ENCODE data around the gene CPN1. TPM values are rescaled to one million over a fixed set of nuclear protein-coding genes. Genes with fewer than 3 reads are reported as not detected.

The CPN1 gene
- total and polyA plus RNA-seq, 10 of the 15 experiments (the other 5 are each of a cell fraction or from before 2014, with no cell fraction given) = 0.03 to 0.10 TPM; not detected in 8

- RAD21 ChIA-PET (ENCODE audit: unreplicated experiment) = interaction anchor here (0.7 kb wide), 1 partner anchor 34 kb away, joined by 3 read pairs; no protein-coding TSS in a partner anchor
- Histone ChIP-seq H3K9ac (ENCODE audit: control insufficient read depth, insufficient read depth, low read length) (no peak overlapping the region), H4K20me1 (ENCODE audit: control insufficient read depth, insufficient read depth) (no peaks in the 10 kb centered on the region), H3K4me1 (ENCODE audit: control insufficient read depth, insufficient read depth, low read length) (peaks cover 43% of the 10 kb centered on the region), H3K27ac (ENCODE audit: control insufficient read depth, insufficient read depth) (no peak overlapping the region), H3K9me3 (replicated peaks; ENCODE audit: control insufficient read depth, insufficient read depth, low read length) (no peaks in the 10 kb centered on the region), H3K27me3 (replicated peaks in 1 of 2; ENCODE audit: control insufficient read depth in 2 of 2, insufficient read depth in 2 of 2, low read length in 1 of 2) (no peaks in the 10 kb centered on the region), H3K4me3 (no peak overlapping the region), H2AFZ (ENCODE audit: control insufficient read depth, low read depth, low read length) (no peak overlapping the region), H3K36me3 (ENCODE audit: control insufficient read depth in 2 of 2, insufficient read depth in 2 of 2, low read length in 1 of 2) (no peaks in the 10 kb centered on the region), H3K4me2 (ENCODE audit: control insufficient read depth, insufficient read depth) (no peak overlapping the region), H3K79me2 (ENCODE audit: control insufficient read depth, insufficient read depth, low read length) (no peaks in the 10 kb centered on the region; the same call in 1 of the 2 replicates)
- ATAC-seq (no peak), FAIRE-seq (no peak), DNase-seq (ENCODE audit: low read depth, low spot score) (no peak)
- POLR2A ChIA-PET = no interaction called here
- intact Hi-C loops (cut with micrococcal nuclease; ENCODE audit: unreplicated experiment) = no loop called here
- TF ChIP-seq BACH1 (IDR thresholded peaks at IDR 0.05; ENCODE audit: borderline replicate concordance) (no peak), CHD2 (IDR thresholded peaks at IDR 0.05; ENCODE audit: borderline replicate concordance, low read depth, low read length) (no peak), TCF12 (IDR thresholded peaks at IDR 0.05; ENCODE audit: low read depth, low read length) (no peak), KDM1A (IDR thresholded peaks at IDR 0.05; ENCODE audit: borderline replicate concordance) (no peak), E2F8 (IDR thresholded peaks at IDR 0.05; ENCODE audit: low read depth, partially characterized antibody) (no peak), RBBP5 (conservative IDR thresholded peaks at IDR 0.05) (no peak)
- SMC1A ChIA-PET (ENCODE audit: uncharacterized antibody, unreplicated experiment) = interaction anchor here (0.9 to 1.7 kb wide), 4 partner anchors 33 to 75 kb away, joined by 3 to 4 read pairs (median 4); no protein-coding TSS in a partner anchor
- no TSS peak for BruUV-seq (replicated peaks)
- CTCF ChIA-PET = interaction anchor here (1.5 to 13.4 kb wide), 2 partner anchors 34 to 191 kb away, joined by 3 to 340 read pairs; no protein-coding TSS in a partner anchor
- in situ Hi-C loops (cut with MboI) = no loop called here
- 97% methylated on average over 2 of the region's 2 CpGs for WGBS (ENCODE audit: insufficient coverage, insufficient replicate concordance, low lambda C conversion rate, missing lambda C conversion rate)
These were observed 40.2 kb downstream of the CPN1 start for GRCh38 chr10:100041306-100042002.

Measured in GM12878 (cell line).